Adrenal gland (tissue), 5 donors: ENCODE measurements around the gene ADH7.

Experiments used
- CTCF ChIP-seq, 6 experiments: fragments of 450-650 bp in 4 of 6; fragments of 200-600 bp in 2 of 6; sonication (generic) in 1 of 6; IDR thresholded peaks; 1 replicate in 5 of 6; 2 replicates in 1 of 6; pipeline versions ENCODE4 v1.5.1 to v1.8.0; 2016 to 2021; ENCODE audit warnings: antibody characterized with exemption in 6 of 6, mild to moderate bottlenecking in 2 of 6, moderate library complexity in 1 of 6
- POLR2A ChIP-seq, 2 donors: fragments of 450-650 bp; IDR thresholded peaks; one replicate each; pipeline ENCODE4 v1.6.1; 2017; ENCODE audit warnings: antibody characterized with exemption in 2 of 2, mild to moderate bottlenecking in 2 of 2, moderate library complexity in 1 of 2
- donor health status: DM: no; HTN: no; CAD: no.

DNA sequence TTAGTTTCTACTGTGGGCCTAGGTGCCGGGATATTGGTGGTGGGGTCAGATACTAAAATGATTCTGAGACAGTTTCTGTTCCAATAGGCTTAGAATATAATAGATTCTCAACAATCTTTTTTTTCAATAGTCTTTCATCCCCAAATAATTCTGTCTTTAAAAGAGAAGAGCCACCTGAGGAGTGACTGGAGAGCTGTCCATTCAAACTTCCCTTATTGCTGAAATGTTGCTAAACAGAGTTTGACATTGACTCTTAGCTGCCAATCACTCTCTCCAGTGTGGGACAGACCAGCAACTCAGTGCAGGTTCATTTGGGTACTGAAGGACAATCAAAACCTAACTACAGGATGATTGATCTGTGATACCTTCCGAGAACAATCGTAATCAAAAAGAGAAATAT is 12.4 kb upstream of the ADH7 start:
- TF ChIP-seq POLR2A (IDR thresholded peaks at IDR 0.05) (no peak), CTCF (IDR thresholded peaks at IDR 0.05) (no peak)
